Esophagus squamous epithelium (tissue), 4 donors: Measurements from ENCODE around the gene MYH10.

ENCODE experiments used
- CTCF ChIP-seq, 6 experiments: fragments of 450-650 bp in 4 of 6; fragments of 200-600 bp in 2 of 6; sonication (generic) in 2 of 6; IDR thresholded peaks; one replicate each; pipeline ENCODE4 v1.5.1; 2016 to 2019; ENCODE audit warnings: antibody characterized with exemption in 6 of 6, mild to moderate bottlenecking in 4 of 6, moderate library complexity in 4 of 6
- POLR2A ChIP-seq, 4 donors: fragments of 450-650 bp; IDR thresholded peaks; one replicate each; pipeline ENCODE4 v1.6.1; 2017; ENCODE audit warnings: antibody characterized with exemption in 4 of 4, mild to moderate bottlenecking in 4 of 4, moderate library complexity in 3 of 4

GRCh38 chr17:8651013-8651412 is 20.5 kb upstream of the MYH10 start:
- no peak for TF ChIP-seq CTCF (IDR thresholded peaks at IDR 0.05)
- no peak for TF ChIP-seq POLR2A (IDR thresholded peaks at IDR 0.05)
